ENCODE results near the gene RTN4RL1.

- TF ChIP-seq POLR2AphosphoS5 (IDR thresholded peaks at IDR 0.05): no peak
- TF ChIP-seq CTCF (IDR thresholded peaks at IDR 0.05): no peak
- no peak for TF ChIP-seq POLR2A (IDR thresholded peaks at IDR 0.05)
- TF ChIP-seq EP300 (IDR thresholded peaks at IDR 0.05): no peak
These were observed 15.2 kb upstream of the RTN4RL1 start for GRCh38 chr17:2040219-2040827.
